ENCODE measurements around the gene PRR16.
"Not testable (repeated sequence)": the region's sequence is repeated elsewhere in the genome, so short reads cannot be mapped to it uniquely, and the experiment has no call there.

The PRR16 gene

DNA sequence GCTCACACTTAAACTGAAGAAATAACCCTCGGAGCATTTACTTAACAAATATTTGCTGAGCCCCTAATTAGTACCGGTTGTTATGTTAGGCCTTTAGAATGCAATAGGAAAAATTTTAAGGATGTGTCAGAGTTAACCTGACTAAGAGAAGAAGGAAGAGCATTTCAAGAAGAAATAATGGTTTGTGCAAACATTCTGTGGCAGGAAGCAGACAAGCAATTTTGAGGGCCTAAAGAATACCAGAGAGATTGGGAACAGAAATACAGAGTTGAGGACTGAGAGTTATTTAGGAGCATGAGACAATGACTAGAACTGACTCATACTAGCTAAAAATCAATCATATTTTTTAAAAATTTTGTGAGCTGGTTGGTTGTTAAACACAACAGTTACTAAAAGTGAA is 218.8 kb downstream of the PRR16 start:
- no peak for DNase-seq

DNA sequence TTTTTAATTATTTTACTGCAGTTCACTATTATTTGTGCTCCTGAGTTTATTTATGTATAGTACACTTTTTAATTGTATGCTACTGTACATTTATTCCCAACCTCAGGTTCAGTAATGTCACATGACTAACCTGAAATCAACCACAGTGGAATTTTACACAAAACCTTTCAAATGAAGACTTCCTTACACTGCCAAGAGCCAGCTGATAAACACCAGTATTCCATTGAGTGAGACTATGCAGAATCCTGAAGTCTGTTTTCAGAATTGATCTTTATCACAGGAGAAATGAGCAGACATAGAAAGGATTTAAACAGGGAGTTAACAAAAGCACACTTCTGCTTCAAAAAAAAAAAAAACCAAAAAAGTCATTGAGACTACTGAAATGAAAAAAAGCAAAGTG is 219.5 kb downstream of the PRR16 start:
- no peak for DNase-seq

DNA sequence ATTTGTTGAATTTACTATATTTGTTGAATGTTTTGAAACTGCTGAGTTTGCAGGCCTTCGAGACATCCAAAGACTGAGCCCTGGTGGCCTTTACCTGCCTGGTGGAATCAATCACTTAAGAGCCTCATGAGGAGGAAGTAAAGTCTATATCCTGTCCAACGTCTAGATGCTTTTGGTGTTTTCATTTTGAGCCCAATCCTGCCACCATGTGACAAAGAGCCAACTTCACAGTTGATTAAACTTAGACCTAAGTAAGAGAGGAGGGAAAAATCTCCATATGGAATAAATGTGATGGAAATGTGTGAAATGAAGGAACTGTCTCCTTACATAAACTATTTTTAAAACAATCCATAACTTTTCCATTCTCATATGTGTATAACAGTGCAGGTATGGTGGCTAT is 220.1 kb downstream of the PRR16 start:
- DNase-seq, result no peak

DNA sequence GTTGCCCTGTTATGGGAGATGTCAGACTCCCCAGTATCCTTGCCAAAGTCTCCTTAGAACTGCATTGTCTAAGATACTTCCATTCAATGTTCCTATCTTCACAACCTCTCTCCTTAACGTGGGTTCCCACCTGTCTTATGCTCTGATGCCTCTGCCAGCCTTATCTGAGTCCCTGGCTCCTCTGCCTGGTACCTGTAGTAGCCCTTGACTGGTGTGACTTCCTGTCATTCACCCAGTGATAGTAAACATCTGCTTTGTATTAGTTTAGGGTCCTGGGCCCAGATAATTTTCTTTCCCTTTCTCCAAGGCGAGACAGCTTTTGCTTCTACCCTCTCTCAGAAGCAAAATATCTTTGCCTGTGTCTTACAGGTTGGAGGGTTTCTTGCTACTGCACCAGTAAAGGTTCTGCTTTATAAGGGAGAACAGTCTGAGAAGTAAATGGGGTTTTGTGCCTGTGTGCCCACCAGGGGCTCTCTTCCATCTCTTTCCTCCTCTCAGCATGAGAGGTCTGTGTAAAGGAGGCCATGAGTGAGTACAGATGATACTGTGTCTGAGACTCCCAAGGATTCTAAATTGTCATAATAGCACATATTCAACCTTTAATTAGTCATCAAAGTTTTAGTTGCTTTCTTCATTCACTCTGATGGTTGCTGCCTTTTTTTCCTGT is 220.8 kb downstream of the PRR16 start:
- DNase-seq, result no peak

DNA sequence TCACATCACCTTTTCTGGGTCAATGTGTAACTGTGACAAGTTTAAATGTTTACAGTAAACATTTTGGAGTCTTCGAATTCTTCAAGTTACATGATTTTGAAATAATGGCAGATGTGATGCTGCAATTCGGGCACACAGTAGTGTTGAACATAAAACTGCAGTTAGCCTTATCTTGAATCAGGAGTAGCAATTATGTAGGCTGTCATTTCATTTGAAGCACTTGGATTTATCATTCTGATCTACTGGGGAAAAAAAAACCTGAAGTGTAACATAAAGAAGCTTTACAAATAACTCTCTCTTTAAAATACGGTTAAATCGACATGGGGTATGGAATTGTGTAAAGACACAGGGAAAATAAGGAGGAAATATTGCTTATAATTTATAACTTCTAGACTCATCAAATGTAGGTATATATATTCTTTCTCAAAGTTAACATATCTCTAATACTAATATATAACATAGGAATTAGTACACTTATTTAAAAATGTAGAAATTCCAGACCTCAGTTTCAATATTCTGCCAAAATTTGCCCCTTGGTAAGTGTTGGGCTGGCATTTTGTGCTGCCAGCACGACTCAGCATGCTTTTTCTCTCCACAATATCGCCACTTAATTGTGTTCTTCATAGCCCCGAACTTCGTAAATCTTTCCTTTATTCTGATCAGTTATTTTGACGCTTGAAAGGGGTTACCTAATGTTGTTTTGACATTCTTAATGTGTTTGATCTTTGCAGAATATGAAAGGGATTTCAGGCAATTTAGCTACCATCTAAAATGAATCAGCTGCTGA is 226.7 kb downstream of the PRR16 start:
- DNase-seq, result no peak

DNA sequence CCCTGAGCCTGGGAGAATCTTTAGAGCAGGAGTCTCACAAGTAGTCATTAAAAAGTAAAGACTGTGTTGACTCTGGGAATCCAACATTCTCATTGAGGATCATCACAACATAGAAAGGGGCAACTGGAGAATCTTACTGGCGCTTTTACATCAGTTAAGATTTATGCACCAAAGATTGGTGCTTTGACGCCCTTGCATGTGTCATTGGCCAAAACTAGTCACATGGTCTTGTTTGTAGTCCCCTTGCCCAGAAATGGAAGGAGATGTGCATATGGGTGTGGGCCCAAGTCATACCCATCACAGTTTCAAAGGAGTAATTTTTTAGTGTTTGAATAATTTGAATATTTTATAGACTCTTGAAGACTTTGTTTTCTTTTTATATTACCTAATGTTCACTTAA is 228.2 kb downstream of the PRR16 start:
- DNase-seq, result no peak

DNA sequence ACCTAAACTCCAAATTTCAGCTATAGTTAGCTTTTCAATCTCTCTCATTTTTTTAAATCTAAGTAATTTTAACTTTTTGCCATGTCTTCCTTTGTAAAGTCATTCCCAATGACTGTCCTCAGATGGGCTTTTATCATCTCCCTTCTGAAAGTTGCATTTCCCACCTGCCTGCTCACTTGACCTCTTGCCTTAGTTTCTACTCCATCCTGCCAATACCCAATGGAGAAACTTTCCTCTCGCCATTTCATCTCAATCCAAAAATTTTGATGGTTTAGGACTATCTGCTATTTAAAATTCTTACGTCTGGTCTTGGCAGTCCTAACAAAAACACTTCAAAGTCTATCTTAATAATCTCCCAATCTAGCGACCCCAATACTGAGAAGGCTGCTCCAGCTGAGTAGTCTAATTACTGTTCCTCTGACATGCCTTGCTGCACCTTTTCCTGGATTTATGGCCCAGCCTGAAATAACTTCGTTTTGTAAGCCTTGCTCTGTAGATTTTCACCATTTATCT is 231.3 kb downstream of the PRR16 start:
- no peak for DNase-seq

DNA sequence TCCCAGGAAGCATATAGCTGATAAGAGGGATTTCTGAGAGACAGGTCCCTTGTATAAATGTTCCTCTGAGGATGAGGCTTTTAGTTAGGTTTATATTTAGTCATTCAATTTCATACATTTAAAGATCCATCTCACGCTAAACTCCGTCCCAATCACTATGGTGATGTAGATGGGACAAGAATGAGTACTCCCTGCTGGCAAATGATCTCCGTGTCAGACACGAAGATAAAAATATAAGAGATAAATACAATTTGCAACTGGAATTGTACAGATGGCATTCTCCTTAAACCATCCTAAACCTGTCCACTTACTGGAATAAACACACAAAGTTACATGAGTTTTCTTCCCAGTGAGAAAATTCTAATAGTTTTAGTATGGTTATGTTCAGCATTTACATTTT is 233.0 kb downstream of the PRR16 start:
- no peak for DNase-seq

DNA sequence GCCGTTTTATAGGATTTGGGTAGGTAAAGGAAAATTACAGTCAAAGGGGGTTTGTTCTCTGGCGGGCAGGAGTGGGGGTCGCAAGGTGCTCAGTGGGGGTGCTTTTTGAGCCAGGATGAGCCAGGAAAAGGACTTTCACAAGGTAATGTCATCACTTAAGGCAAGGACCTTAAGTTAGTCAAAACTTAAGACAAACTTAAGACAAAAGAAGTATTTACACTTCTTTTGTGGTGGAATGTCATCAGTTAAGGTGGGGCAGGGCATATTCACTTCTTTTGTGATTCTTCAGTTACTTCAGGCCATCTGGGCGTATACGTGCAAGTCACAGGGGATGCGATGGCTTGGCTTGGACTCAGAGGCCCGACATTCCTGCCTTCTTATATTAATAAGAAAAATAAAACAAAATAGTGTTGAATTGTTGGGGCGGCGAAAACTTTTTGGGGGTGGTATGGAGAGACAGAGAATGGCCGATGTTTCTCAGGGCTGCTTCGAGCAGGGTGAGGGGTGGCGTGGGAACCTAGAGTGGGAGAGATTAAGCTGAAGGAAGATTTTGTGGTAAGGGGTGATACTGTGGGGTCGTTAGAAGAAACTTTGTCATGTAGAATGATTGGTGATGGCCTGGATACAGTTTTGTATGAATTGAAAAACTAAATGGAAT is 233.7 kb downstream of the PRR16 start:
- not testable (repeated sequence) for DNase-seq

DNA sequence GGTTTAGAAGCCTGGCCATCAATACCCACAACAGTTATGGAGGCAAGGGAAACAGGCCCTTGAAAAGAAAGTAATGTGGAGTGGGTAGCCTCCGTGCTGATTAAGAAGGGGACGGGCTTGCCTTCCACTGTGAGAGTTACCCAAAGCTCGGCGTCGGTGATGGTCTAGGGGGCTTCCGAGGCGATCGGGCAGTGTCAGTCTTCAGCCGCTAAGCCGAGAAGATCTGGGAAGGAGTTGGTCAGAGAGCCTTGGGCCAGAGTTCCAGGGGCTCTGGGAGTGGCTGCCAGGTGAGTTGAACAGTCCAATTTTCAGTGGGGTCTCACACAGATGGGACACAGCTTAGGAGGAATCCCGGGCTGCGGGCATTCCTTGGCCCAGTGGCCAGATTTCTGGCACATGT is 236.6 kb downstream of the PRR16 start:
- not testable (repeated sequence) for DNase-seq

DNA sequence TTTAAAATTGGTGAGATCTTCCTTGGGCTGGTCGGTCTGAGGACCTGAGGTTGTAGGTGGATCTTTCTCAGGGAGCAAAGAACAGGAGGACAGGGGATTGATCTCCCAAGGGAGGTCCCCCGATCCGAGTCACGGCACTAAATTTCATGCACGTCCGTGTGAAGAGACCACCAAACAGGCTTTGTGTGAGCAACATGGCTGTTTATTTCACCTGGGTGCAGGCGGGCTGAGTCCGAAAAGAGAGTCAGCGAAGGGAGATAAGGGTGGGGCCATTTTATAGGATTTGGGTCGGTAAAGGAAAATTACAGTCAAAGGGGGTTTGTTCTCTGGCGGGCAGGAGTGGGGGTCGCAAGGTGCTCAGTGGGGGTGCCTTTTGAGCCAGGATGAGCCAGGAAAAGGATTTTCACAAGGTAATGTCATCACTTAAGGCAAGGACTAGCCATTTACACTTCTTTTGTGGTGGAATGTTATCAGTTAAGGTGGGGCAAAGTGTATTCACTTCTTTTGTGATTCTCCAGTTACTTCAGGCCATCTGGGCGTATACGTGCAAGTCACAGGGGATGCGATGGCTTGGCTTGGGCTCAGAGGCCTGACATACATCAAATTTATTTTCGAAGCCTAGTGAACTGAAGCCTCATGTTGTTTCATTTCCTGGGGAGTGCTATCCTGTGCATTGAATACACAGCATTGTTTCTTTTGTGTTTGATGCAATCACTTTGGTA is 238.9 kb downstream of the PRR16 start:
- not testable (repeated sequence) for DNase-seq

DNA sequence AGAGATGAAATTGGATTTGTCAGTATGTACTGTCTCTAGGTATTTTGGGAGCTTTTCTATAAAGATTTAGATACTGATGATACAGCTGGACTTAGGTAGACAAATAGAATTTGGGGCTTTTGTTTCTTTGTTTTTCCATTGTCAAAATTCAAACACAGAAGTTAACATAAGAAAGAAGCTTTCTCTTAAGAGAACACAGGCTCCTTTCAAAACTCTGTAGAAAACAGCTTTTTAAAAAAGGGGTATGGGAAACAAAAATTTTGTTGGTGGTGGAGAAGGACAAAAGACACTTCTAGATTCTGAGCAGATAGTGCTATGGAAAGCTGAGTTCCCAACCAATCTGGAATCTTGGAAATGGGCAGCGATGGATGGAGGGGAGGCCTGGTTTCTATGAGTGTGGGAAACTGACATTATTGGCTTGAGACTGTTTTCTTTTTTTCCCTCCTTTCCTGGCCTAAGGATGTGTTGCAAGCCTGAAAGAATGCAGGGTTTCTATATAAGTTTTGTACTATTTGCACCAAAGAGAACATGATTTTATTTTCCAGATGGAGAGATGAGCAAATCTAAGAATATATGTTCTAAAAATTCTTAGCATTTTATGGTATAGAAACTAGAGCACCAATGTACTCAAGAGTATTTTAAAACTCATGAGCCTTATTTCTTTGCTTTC is 240.0 kb downstream of the PRR16 start:
- DNase-seq, result no peak

DNA sequence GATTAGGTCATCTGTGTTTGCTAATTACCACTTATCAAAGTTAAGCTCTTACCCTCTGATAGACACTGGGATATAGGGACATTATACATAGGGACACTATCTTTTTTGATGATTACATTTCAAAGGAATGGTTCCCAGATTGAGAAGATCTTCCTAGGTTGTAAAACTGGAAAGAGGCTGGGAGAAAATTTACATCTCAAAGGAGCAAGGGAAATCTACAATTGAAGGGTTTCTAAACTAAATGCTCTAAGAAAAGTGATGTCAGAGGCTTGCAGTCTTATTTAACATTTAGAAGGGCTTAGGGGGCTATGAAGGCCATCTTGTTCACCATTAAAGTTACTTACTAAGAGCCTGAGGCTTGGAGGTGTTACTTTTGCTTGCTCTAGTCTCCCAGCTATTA is 242.8 kb downstream of the PRR16 start:
- no peak for DNase-seq

DNA sequence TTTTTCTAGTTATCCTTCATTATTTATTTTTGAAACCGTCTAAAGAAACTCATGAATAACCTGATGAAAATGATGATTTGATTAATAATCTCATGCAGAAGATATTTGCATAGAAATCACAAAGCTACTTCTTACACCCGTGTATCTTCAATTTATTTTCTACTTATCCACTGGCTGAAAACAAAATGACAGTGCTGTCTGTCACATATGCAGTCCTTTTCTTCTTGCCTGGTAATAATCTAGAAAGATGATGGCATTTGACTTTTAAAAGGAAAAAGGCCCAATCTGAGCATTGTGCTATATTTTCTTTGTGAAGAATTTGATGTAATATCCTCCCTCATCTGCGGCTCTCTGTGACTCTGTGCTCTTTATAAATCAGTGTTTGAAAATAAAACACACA is 253.3 kb downstream of the PRR16 start:
- no peak for DNase-seq

DNA sequence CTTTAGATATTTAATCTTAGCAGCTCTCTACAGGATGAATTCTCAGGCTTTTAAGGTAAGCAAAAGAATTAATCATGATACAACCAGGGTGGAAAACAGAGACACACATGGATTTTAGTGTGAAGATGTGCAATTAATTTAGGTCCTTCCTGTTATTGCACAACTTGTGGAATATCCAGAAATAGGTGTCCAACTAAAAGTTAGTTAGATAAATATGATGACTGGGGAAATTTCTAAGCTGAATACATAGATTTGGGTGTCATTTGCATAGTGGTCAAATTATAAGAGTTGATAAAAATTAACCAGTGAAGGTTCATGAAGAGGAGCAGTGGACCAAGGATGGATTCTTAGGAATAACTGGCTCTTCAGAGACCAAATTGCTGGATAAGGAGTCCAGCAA is 266.1 kb downstream of the PRR16 start:
- DNase-seq, result no peak

DNA sequence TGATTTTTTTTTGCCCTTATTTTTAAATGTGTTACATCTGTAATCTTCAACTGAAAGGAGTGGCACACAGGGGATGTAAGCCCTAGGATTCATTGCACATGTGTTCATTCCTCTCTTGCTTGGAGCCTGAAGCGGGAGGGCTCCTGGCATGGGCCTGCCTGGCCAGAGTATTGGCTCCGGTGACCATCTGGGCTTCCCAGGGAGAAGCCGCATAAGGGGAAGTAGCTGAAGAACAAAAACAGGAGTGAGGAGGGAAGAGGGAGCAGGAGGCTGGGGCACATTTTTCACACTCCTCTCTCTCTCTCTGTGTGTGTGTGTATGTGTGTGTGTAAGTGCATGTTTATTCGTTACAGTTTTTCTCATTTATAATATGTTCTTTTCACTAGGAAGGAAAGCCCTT is 269.9 kb downstream of the PRR16 start:
- no peak for DNase-seq

DNA sequence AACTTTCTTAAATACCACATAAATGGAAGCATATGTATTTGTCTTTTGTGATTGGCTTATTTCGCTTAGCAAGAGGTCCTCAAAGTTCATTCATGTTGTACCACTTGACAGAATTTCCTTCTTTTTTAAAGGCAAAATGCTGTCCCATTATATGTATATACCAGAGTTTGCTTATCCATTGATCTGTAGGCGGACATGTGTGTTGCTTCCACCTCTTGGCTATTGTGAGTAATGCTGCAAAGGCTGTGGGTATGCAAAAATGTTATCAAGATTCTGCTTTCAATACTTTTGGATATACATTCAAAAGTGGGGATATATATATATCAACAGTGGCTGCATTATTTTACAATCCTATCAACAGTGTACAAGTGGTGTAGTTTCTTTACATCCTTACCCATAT is 271.0 kb downstream of the PRR16 start:
- DNase-seq, result no peak

Data from activated gamma-delta T cell treated with Interleukin-2 at 50 U/mL for 16 hours (primary cell).